ENCODE measurements around the gene GALNTL6.

Gene GALNTL6

DNA sequence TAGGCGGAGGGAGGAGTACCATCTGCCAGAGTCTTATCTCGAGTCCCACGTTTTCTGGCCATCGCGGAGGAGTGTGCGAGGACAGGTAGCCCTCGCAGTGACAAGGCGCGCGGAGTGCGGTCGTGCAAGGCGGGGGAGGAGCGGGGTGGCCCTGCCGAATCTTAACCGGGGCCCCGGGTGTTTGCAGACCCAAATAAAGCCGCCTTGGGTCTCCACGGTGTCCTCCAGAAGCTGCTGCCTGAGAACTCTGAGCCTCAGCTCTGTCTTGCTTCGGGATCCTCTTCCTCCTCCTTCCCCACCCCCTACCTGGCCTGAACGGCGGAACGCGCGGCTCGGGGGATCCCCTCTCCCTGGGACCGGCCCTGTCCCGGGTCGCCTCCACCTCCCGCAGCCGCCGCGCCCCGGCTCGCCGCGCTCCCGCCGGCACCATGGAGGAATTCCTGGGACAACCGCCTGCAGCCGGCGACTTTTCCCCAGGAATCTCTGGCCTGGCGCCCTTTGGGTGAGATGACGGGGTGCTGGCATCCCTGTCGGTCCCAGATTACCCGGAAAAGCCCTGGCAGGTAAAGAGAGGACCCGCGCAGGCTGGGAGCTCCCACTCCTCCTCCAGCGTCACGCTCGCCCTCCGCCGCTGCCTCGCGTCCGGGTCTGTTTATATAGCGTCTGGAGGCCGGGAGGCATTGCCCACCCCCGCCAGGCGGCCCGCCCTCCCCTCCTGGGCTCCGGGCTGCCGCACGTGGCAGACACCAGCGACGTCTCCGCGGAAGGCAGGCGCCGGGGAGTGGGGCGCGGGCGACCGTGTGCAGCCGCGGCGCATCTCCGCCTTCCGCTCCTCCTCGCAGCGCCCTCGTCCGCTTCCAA, at the start of gene GALNTL6:
TSS of gene GALNTL6 (plus strand) at position 740 of the 861 bp plus-strand sequence.
- no peak for DNase-seq

DNA sequence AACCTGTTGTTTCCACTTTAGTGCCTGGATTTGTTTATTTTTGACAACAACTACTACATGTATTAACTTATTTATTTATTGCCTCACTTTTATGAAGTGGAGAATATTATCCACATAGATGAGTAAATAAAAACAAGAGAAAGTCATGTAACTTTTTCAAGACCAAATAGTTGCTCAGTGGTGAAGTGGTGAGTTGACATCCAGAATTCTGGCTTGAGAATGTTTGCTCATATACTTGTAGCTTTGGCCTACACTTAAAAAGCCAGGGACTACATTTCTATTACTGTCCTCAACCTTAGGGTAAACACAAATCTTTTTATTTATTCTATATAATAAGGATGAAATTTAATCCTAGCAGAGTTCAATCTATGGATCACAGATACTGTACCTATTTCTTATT, 47.7 kb upstream of the GALNTL6 start:
- no peak for DNase-seq

DNA sequence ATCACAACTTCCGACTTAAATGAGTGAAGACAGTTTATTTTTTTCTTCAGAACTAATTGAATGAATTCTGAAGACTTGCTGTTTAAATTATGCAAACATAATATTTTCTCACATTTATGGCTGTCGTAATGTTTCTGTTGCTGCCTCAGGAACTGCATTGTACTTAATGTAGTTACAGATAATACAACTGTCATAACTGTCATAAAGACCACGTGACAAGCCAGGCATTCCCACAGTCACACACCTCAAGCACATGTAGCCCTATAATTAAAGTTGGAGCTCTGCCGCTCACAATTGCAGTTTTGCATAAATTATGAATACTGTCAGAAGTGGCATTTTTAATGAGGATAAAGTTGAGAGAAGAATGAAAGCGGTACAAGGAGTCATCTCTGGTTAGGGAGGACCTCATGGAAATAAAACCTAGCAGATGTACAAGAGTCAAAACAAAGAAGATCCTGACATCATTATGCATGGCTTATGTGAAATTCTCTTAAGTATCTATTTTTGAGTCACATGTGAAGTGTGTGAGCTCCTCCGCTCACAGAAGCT, 38.5 kb upstream of the GALNTL6 start:
- DNase-seq = no peak

DNA sequence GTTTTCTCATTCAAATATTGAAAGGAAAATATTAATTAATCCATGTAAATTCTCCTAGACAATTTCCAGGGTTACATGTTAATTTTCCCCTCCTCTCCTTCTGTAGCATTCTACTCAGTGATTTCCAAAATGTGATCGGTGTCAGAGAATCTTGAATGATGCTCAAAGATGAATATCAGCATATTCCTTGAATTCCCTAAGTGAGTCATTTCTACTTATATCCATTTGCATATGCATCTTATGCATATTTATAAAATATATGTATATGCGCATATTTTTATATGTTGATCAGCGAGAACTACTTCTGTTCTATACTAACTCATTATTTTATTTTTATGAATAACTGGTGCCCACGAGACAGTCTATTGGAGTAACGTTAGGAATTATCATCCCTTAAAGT, 33.9 kb upstream of the GALNTL6 start:
- no peak for DNase-seq

DNA sequence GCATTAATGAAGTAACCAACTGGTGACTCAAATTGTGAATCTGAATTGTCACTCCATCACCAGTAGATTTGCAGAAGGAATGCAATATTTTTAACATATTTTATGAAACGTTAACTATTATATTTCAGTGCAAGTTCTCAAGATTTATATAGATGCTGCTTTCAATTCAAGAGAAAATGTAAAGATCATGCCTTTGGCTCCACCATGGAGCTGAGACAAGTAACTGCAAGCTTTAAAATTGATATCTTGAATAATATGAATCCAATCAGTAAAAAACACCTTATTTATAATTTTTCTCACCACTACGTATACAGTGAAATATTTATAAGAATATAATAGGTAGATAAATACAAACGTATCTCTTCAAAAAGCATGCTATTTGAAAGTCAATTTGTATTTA, 27.8 kb upstream of the GALNTL6 start:
- DNase-seq = no peak

DNA sequence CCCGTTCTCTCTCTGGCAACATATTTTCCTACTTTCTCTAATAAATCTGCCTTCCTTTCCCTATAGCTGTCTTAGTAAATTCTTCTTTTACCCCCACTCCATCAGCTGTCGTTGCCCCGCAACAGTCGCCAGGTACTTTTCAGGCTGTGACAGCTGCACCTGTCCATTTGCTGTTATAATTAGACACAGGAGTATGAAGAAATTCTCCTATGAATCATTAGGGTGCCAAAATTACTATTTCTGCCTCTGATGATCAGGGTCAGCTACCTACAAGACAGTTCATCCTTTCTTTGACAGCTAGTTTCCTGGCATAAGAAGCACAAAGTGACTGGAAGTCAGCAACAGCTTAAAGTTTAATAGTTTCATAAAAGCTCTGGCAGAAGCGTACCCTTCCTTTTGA, 19.5 kb upstream of the GALNTL6 start:
- no peak for DNase-seq

DNA sequence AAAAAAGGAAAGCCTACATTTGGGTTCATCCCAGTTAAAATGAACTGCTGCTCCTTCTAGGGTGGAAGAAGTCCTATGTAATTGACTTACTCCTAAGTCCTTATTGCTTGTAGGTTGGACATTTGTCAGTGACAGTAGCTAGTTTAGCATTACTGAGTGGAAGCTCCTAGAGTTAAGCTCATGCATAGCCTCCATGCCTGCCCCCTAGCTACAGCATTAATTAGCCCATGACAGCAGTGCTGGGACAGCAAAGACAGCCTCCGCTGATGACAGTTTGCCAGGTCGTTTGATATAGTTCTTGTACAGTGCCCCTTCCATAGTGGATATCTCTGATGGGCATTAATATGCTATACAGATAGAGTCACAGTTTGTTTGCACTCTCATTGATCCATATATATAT, 18.7 kb upstream of the GALNTL6 start:
- no peak for DNase-seq

DNA sequence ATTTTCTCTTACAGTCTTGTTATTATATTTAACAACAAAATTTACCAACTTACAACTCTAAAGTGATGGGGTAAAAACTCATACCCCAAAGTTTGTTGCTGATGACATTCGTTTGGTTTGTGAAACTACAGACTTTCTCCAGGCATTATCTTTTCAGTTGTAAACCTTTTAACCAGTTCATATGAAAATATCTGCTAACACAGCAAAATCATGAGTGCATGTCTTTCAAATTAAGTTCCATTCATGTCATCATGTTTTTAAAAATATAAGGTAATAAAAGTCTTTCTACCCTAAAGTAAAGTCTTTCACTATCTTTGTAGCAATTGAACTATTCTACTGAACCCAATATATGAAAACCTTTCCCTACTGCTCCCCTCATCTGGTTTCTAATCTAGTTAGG, 3.4 kb upstream of the GALNTL6 start:
- DNase-seq = no peak

DNA sequence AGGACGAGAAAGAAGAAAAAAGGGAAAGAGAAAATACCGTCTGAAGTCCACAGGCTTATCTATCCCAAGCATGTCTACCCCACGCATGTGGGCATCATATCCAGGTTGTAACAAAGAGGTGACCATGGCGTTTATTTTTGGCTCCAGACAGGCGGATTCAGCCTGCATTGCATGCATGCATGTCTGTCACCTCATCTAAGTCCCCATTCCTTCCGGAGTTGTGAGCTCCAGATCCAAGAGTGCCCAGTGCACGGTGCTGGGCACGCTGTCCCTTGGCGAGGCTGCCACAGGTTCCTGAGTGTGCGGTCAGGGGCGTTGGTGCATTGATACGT, 905 bp upstream of the GALNTL6 start:
- no peak for DNase-seq

DNA sequence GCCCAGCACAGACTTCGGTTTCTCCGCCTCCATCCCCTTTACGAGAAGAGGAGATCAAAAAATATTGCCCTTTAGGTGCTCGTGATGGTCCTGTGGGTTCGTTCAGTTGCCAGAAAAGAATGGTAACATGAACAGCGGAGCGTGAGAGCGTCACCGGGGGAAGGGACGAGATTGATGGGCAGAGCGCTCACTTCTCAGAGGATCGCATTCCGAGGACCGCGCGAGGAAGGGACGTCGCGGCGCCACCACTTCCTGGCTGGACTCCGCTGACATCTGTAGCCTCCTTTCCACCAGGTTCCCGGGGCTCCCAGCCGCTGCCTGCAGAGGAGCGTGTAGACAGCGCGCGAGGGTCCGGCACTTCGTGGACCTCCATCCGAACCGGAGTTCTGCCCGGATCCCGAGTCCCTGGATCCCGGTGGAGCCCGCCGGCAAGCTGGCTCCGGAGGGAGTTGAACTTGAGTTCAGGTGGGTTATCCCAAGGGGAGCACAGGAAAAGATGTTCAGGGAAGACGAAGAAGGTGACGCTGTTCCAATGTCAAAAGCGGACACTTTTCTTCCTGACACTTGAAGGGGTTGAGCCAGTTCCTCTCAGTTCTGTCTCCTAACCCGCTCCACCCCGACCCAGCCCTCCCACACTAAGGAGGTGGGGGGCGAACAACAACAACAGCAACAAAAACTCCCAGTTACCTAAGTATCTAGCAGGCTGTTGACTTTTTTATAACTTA, 484 bp downstream of the GALNTL6 start:
- no peak for DNase-seq

DNA sequence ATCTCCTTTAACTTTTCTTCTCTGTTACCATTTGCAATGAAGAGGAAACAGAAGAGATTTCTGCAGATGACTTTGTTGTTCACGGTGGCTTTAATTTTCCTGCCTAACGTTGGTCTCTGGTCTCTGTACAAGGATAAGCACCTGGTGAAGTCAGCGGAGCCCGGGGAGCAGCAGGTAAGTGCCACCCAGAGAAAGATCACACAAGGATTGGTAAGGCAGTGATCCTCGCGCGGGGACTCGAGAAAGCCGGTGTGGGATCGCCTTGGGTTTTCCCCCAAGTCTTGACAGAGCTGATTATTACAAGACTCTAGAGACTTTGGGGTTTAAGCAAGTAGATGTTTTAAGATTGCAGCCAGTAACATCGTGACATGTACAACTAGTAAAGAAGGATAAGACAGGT, 1.3 kb downstream of the GALNTL6 start:
- no peak for DNase-seq

DNA sequence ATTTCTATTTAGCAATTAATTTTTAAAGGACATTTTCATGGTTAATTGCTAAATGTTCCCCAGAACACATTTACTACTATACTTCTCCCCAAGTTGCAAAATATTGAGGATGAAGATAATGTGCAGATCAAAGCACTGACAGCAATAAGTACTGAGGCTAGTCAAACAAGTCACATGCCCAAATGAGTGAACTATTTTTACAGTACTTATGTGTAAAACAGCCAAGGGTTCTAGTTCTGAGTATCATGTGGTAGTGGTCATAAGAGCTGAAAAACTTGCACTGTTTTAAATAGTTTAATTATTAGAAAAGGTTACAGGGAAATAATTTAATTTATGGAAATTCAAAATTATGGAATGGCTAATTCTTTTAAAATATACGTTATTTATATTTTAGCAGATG, 3.8 kb downstream of the GALNTL6 start:
- no peak for DNase-seq

DNA sequence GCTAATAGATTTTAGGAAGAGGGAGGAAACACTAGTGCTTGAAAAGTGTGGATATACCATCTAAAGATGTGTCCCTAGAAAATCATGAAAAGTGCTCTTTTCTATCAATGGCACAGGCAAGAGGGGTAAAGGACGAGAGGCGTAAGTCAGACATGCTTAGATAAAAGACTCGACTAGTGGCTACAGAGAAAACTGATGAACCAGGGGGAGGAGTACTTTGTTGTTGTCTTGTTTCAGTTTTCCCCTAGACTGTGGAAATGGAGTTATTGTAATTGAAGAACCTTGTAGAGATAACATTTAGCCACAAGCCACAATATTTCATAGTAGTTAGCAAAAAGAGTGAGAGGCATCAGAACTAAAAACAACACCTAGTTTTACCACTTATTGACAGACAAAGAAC, 21.4 kb downstream of the GALNTL6 start:
- DNase-seq = no peak

DNA sequence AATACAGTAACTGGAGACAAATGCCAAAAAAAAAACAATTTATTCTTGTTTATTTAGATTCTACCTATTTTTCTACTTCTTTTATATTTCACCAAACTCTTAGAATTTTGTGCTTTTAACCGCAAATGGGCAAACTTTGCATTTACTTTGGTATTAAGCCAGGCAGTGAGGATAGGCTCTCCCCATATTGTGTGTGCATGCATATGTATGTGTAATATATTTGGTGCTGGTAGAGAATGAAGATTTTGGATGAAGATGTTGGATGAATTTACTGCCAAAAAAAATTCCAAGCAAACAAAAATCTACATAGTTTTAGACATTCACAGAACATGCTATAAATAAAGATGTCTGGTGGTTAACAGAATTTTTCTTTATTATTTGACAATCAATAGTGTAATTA, 30.3 kb downstream of the GALNTL6 start:
- DNase-seq = no peak

DNA sequence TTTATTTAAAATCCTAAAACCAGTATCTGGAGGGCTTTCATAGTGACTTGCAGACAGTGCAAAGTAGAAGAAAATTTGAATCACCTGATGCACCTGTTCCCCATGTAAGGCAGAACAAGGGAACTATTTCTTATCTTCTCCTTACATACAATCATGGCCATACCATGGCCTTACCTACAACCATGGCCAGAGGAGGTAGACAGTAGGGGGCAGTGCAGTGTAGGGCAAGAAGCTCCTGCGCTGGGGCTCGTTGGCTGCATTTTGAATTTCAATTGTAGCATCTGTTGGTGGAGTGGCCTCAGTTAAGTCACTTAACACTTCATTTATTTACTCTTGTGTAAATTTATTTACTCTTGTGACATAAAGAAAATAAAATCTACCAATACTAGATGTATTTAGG, 33.0 kb downstream of the GALNTL6 start:
- peak; percentile 3 for DNase-seq

DNA sequence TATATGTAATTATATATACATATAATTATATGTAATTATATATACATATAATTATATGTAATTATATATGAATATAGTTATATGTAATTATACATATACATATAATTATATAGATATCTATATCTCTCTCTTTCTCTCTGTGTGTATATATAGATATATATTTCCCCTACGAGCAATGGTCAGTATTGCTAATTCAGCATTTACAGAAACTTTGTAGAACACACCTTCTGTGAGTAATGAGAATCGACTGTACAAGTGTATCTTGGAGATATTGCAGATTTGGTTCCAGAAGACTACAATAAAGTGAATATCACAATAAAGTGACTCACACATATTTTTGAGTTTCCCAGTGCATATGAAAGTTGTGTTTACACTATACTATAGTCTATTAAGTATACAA, 33.7 kb downstream of the GALNTL6 start:
- no peak for DNase-seq

DNA sequence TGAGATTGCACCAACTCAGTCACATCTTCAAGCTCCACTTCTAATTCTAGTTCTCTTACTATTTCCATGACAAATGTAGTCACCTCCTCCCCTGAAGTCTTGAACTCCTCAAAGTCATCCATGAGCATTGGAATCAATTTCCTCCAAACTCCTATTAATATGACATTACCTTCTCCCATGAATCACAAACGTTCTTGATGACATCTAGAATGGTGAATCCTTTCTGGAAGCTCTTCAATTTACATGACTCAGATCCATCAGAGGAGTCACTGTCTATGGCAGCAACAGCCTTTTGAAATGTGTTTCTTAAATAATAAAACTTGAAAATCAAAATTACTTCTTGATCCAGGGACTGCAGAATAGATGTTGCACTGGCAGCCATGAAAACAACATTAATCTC, 34.5 kb downstream of the GALNTL6 start:
- DNase-seq = no peak

DNA sequence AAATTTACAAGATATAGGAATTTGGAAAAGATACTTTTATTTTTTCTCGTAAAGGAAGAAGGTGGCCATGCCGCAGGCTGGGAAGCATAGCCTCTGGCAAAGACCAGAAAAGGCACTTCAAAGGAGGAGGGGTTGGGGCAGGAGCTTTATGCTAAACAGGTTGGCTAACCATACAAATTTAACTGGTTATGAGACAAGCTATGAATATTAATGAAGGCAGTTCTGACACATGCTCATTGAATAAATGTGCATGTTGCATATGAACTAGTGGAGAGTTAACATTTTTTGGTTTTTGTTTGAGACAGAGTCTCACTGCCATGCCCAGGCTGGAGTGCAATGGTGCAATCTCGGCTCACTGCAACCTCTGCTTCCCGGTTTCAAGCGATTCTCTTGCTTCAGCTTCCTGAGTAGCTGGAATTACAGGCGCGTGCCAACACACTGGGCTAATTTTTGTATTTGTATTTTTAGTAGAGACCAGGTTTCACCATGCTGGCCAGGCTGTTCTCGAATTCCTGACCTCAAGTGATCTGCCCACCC, 36.5 kb downstream of the GALNTL6 start:
- no peak for DNase-seq

DNA sequence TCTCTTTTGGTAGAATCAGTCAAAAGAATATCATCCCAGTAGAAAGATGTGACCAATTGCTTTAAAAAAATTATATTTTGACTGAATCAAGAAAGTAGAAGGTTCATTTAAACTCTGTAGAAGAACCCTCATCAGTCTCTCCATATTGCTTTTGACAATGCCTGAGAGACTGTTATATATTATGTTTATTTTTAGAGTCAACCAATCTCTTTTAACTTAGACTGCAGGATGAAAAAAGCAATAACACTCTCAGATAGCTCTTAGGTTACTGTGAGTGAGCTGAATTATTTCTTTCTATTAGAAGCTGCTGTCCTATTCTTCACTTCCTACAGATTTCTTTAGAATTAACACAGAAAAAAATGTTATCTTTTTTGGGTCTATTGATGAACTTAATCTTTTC, 38.1 kb downstream of the GALNTL6 start:
- DNase-seq = no peak

DNA sequence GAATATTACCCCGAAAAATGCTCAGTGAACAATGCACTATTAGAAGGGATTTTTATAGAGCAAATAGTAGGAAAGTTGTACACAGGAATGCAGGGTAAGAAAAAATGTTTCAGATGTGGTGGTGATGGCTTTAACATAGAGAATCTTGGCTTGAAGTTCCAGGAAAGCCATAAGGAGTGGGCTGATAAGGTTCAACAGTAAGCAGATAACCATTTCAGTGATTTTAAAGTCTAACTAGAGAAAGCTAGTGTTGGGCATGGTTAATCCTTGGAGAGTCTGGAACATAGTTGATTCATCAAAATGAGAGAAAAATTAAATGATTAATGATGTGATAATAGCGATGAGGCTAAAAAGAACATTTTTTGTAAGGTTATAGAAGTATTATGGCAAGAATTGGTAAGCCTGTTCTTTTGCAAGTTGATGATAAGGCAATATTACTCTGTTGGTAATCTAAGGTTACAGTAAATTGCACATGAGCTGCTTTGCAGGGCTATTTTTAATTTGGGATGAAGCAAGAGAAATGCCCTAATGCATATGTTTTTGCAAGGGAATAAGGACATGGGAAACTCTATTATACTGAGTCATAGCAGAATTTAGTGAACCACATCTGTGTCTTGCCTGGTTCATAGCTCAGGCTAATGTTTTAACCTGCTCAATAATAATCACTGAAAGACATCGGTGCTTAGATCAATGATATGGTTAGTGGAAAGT, 44.3 kb downstream of the GALNTL6 start:
- no peak for DNase-seq

DNA sequence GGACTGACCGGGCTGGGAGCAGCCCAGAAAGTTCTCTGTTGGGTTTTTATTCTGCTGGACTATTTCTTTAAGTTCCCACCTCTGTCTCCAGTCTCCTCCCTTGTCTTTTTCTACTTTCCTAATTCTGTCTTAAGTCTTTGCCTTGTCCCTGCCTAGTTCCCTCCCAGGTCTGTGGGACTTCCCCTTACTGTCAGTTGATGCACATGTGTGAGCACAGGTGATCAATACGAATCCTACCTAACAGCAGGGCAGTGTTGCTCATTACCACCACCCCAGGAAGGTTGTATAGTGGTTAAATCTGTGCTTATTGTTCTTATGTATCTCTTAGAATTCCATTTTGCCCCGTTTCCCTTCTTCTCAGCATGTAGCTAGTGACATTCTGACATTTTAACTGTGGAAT, 62.1 kb downstream of the GALNTL6 start:
- DNase-seq = no peak

DNA sequence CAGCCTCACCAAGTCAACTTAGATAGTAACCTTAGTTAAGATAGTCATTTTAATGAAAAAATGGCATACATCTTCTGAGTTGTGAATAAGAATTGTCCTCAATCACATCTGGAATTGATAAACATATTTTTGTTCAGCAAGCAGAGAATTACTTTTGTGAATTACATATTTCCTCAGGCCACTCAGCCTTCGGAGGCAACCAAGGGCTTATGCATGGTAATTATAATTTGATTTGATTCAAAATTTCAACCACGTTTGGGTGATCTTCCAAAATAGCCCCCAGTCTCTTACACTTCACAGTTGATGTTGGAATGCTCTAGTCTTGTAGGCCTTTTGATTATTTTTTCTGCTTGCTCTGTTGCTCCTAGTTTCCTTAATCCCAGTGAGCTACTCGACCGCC, 63.4 kb downstream of the GALNTL6 start:
- no peak for DNase-seq

DNA sequence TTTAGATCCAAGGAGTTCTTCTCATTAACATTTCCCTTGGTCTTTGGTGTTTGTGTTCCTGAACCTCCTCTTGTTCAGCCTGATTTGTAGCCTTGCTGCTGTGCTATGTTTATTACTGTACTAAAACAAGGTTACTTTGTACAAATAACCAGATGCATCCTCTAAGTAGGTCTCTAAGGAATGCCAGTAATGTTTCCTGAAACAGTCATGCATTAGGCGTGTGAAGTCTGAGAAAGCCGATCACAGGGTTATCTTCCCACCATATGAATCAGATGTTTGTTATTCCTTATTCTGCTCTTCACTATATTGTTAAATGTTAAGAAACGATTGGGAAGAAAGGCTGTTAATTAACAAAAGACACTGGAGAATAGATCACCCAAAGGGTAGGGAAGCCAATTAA, 66.9 kb downstream of the GALNTL6 start:
- no peak for DNase-seq

All from stimulated activated CD4-positive, alpha-beta T cell treated with anti-CD3 and anti-CD28 coated beads, Interleukin-1b, Interleukin-23, amount 100 ng/mL, for 48 hours (primary cell).